ENCODE results near the gene CMSS1.

DNA sequence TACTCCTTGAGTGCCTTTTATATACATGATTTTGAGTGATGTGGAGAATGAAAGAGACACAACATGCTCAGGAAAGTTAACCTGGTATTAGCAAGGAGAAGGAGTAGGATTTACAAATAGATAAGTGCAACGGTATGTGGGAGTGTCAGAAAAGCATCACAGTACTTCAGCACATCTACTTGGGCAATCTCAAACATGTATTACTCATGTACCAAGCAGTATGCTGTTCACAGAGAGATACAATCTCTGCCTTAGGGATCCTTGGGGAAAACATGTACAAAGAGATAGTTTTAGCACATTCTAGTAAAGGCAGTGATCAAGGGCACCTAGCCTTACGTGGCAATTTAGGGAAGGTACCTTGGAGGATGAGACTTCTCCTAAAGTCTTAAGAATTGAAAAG is 150.1 kb downstream of the CMSS1 start:
- TF ChIP-seq, protein P1, sequence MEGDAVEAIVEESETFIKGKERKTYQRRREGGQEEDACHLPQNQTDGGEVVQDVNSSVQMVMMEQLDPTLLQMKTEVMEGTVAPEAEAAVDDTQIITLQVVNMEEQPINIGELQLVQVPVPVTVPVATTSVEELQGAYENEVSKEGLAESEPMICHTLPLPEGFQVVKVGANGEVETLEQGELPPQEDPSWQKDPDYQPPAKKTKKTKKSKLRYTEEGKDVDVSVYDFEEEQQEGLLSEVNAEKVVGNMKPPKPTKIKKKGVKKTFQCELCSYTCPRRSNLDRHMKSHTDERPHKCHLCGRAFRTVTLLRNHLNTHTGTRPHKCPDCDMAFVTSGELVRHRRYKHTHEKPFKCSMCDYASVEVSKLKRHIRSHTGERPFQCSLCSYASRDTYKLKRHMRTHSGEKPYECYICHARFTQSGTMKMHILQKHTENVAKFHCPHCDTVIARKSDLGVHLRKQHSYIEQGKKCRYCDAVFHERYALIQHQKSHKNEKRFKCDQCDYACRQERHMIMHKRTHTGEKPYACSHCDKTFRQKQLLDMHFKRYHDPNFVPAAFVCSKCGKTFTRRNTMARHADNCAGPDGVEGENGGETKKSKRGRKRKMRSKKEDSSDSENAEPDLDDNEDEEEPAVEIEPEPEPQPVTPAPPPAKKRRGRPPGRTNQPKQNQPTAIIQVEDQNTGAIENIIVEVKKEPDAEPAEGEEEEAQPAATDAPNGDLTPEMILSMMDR (conservative IDR thresholded peaks at IDR 0.05) = no peak
- no peak for TF ChIP-seq ZFX (IDR thresholded peaks at IDR 0.05)

Data from C4-2B (cell line).